Mesendoderm (in vitro differentiated cells): Measurements from ENCODE around the gene C1QTNF1.
"Not testable (repeated sequence)": the region's sequence is repeated elsewhere in the genome, so short reads cannot be mapped to it uniquely, and the experiment has no call there.

Experiments
- DNase-seq: peaks from one replicate; pipeline ENCODE4 v3.0.0; 2013
- H2AK5ac ChIP-seq: 2 replicates; pipeline ENCODE4 v1.6.1; 2013; ENCODE audit warnings: low read length, inconsistent platforms
- H2BK120ac ChIP-seq: 2 replicates; pipeline ENCODE4 v1.6.1; 2013; ENCODE audit warnings: low read depth, mild to moderate bottlenecking, low read length, moderate library complexity, mixed read lengths
- H2BK15ac ChIP-seq: replicated peaks from 2 replicates; pipeline ENCODE4 v1.6.1; 2013; ENCODE audit warnings: low read depth, mild to moderate bottlenecking, moderate library complexity
- H2BK5ac ChIP-seq: 2 replicates; pipeline ENCODE4 v1.6.1; 2013; ENCODE audit warnings: low read length, inconsistent platforms
- H3K18ac ChIP-seq: 2 replicates; pipeline ENCODE4 v1.6.1; 2013; ENCODE audit warnings: mild to moderate bottlenecking, low read length, mixed read lengths
- H3K23ac ChIP-seq: one replicate; pipeline ENCODE4 v1.6.1; 2013; ENCODE audit warnings: low read length
- H3K27ac ChIP-seq: 2 replicates; pipeline ENCODE4 v1.5.1; 2013; ENCODE audit warnings: low read depth, mild to moderate bottlenecking, inconsistent platforms, low read length, moderate library complexity
- H3K27me3 ChIP-seq: 2 replicates; pipeline ENCODE4 v1.6.1; 2013; ENCODE audit warnings: low read length, control low read depth, mild to moderate bottlenecking, inconsistent platforms; ENCODE audit not compliant: insufficient read depth, poor library complexity
- H3K36me3 ChIP-seq: 2 replicates; pipeline ENCODE4 v1.6.1; 2013; ENCODE audit warnings: low read length, inconsistent platforms; ENCODE audit not compliant: control insufficient read depth, insufficient read depth
- H3K4ac ChIP-seq: one replicate; pipeline ENCODE4 v1.6.1; 2013; ENCODE audit warnings: low read depth, mild to moderate bottlenecking, low read length, moderate library complexity
- H3K4me1 ChIP-seq: 2 replicates; pipeline ENCODE4 v1.6.1; 2013; ENCODE audit warnings: low read depth, low read length, inconsistent platforms; ENCODE audit not compliant: control insufficient read depth
- H3K4me2 ChIP-seq: 2 replicates; pipeline ENCODE4 v1.6.1; 2013; ENCODE audit warnings: low read length
- H3K4me3 ChIP-seq: 2 replicates; pipeline ENCODE4 v1.5.1; 2013; ENCODE audit warnings: mild to moderate bottlenecking, low read length
- H3K56ac ChIP-seq: one replicate; pipeline ENCODE4 v1.6.1; 2013; ENCODE audit warnings: low read length
- H3K79me1 ChIP-seq: 2 replicates; pipeline ENCODE4 v1.6.1; 2013; ENCODE audit warnings: low read length, inconsistent platforms
- H3K79me2 ChIP-seq: 2 replicates; pipeline ENCODE4 v1.6.1; 2013; ENCODE audit warnings: mild to moderate bottlenecking, low read length; ENCODE audit not compliant: control insufficient read depth, insufficient read depth
- H3K9ac ChIP-seq: 2 replicates; pipeline ENCODE4 v1.6.1; 2013; ENCODE audit warnings: low read length, inconsistent platforms
- H4K5ac ChIP-seq: one replicate; pipeline ENCODE4 v1.6.1; 2013; ENCODE audit warnings: low read length
- H4K8ac ChIP-seq: one replicate; pipeline ENCODE4 v1.6.1; 2013; ENCODE audit warnings: low read depth, mild to moderate bottlenecking, control low read depth, low read length, moderate library complexity
- WGBS: extraction: QIAGEN DNeasy Blood & Tissue Kit; methylation state at CpG from one replicate; pipeline ENCODE4 v1.1.7; 2013; ENCODE audit warnings: low lambda C conversion rate, missing lambda C conversion rate; ENCODE audit not compliant: insufficient coverage; ENCODE audit errors: extremely low coverage; 5-methylcytosine and 5-hydroxymethylcytosine counted together

The C1QTNF1 gene

GRCh38 chr17:79074121-79074648 lies 50.2 kb downstream of the C1QTNF1 start:
- H3K79me2 ChIP-seq, H2BK5ac ChIP-seq, H3K4me3 ChIP-seq, H3K36me3 ChIP-seq, H3K27ac ChIP-seq, H3K27me3 ChIP-seq, H4K8ac ChIP-seq, H2BK120ac ChIP-seq, H3K18ac ChIP-seq, H3K9ac ChIP-seq, H3K23ac ChIP-seq, H3K79me1 ChIP-seq, H3K4me1 ChIP-seq, H2BK15ac ChIP-seq, H2AK5ac ChIP-seq, H4K5ac ChIP-seq, DNase-seq, H3K4me2 ChIP-seq: not testable (repeated sequence)
- H3K4ac ChIP-seq = peak overlapping the region; percentile 44
- peak overlapping the region; percentile 22 for H3K56ac ChIP-seq
- WGBS = no CpG with 5 or more reads among the region's 22 CpGs

DNA sequence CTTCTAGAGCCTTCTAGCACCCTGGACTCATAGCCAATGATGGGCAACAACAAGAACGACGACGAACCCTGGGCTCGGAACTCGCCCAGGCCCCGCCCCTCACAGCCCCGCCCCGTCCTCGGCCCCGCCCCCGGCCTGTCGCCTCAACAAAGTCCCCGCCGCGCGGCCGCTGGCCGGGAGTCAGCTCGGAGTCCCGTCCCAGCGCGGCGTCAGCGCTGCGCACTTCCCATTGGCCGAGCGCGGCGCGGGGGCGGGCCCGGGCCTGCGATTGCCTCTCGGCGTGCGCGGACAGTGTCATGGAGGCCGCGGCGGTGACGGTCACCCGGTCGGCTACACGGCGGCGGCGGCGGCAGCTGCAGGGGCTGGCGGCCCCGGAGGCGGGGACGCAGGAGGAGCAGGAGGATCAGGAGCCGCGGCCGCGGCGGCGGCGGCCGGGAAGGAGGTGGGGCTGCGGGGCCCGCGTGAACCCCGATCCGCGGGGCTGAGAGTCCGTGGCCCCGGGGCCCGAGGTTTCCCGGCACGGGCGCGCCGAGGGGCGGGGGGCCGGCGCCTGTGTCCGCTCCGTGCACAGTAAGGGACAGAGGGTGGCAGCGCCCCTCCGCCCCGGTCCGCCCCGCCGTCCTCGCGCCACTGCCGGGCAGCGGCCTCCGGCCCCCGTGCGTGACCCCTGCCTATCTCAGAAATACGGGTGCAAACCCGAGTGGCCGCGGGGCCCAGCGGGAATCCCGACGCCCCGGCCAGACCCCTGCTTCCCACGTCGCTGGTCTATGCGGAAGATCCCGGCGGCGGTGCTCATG lies 50.9 kb downstream of the C1QTNF1 start, which contains the start of gene ENGASE:
TSS of gene ENGASE (plus strand) at position 176 of the 797 bp plus-strand sequence. CDS start at position 297, 121 bp downstream.
- Histone ChIP-seq H3K27ac (no peak within 1 kb of the TSS), H3K4ac (peak within 1 kb of the TSS; percentile 62), H3K27me3 (no peaks in the 10 kb centered on the region), H3K4me2 (peak within 1 kb of the TSS; percentile 59), H3K23ac (no peak within 1 kb of the TSS), H2BK120ac (no peak within 1 kb of the TSS), H3K4me1 (peaks cover 4% of the 10 kb centered on the region), H2BK15ac (no peak within 1 kb of the TSS), H3K18ac (peak within 1 kb of the TSS; percentile 81), H3K56ac (peak within 1 kb of the TSS; percentile 73), H3K4me3 (peak within 1 kb of the TSS; percentile 44), H3K79me1 (no peaks in the 10 kb centered on the region), H2BK5ac (no peak within 1 kb of the TSS), H4K8ac (no peak within 1 kb of the TSS), H3K79me2 (no peaks in the 10 kb centered on the region), H3K36me3 (no peaks in the 10 kb centered on the region), H2AK5ac (no peak within 1 kb of the TSS), H3K9ac (peak within 1 kb of the TSS; percentile 74), H4K5ac (no peak within 1 kb of the TSS)
- no CpG with 5 or more reads among the region's 106 CpGs for WGBS
- DNase-seq = peak; percentile 95

- H4K5ac ChIP-seq = no peak overlapping the region
- no peak for DNase-seq
- H3K4me1 ChIP-seq = peaks cover 4% of the 10 kb centered on the region
- no peak overlapping the region for H4K8ac ChIP-seq
- no peak overlapping the region for H3K23ac ChIP-seq
- no peak overlapping the region for H3K27ac ChIP-seq
- H3K9ac ChIP-seq = peak overlapping the region; percentile 74
- no peak overlapping the region for H2BK15ac ChIP-seq
- H2BK5ac ChIP-seq = no peak overlapping the region
- WGBS = no CpG with 5 or more reads among the region's 6 CpGs
- H2AK5ac ChIP-seq = no peak overlapping the region
- H2BK120ac ChIP-seq = no peak overlapping the region
- no peaks in the 10 kb centered on the region for H3K36me3 ChIP-seq
- H3K18ac ChIP-seq = no peak overlapping the region
- no peaks in the 10 kb centered on the region for H3K79me2 ChIP-seq
- peak overlapping the region; percentile 59 for H3K4me2 ChIP-seq
- H3K79me1 ChIP-seq = no peaks in the 10 kb centered on the region
- H3K4ac ChIP-seq = no peak overlapping the region
- H3K27me3 ChIP-seq = no peaks in the 10 kb centered on the region
- peak overlapping the region; percentile 73 for H3K56ac ChIP-seq
- H3K4me3 ChIP-seq = peak overlapping the region; percentile 44
Measured at GRCh38 chr17:79075446-79075750, 51.4 kb downstream of the C1QTNF1 start.

GRCh38 chr17:79075861-79076406 lies 52.0 kb downstream of the C1QTNF1 start:
- Histone ChIP-seq H4K5ac (no peak overlapping the region), H3K79me1 (no peaks in the 10 kb centered on the region), H3K27ac (no peak overlapping the region), H2BK15ac (no peak overlapping the region), H3K27me3 (no peaks in the 10 kb centered on the region), H3K4me2 (no peak overlapping the region), H3K18ac (no peak overlapping the region), H3K36me3 (no peaks in the 10 kb centered on the region), H2AK5ac (no peak overlapping the region), H3K79me2 (no peaks in the 10 kb centered on the region), H3K4ac (no peak overlapping the region), H3K4me1 (peaks cover 4% of the 10 kb centered on the region), H3K4me3 (no peak overlapping the region), H3K23ac (no peak overlapping the region), H2BK120ac (no peak overlapping the region), H4K8ac (no peak overlapping the region), H3K9ac (no peak overlapping the region), H2BK5ac (no peak overlapping the region), H3K56ac (peak overlapping the region; percentile 73)
- WGBS = no CpG with 5 or more reads among the region's 9 CpGs
- DNase-seq = no peak

- H4K8ac ChIP-seq = no peak overlapping the region
Measured at GRCh38 chr17:79077587-79077986, 53.6 kb downstream of the C1QTNF1 start.

More at GRCh38 chr17:79077587-79077986, 53.6 kb downstream of the C1QTNF1 start:
- H2AK5ac ChIP-seq = no peak overlapping the region
- H2BK5ac ChIP-seq = no peak overlapping the region
- H2BK15ac ChIP-seq = no peak overlapping the region
- H3K79me2 ChIP-seq = no peaks in the 10 kb centered on the region
- H3K23ac ChIP-seq = no peak overlapping the region
- peaks cover 4% of the 10 kb centered on the region for H3K4me1 ChIP-seq
- no peak overlapping the region for H4K5ac ChIP-seq
- no peak overlapping the region for H3K18ac ChIP-seq
- H3K27ac ChIP-seq = no peak overlapping the region
- no peaks in the 10 kb centered on the region for H3K27me3 ChIP-seq
- DNase-seq = no peak
- H3K36me3 ChIP-seq = no peaks in the 10 kb centered on the region
- no CpG with 5 or more reads among the region's 12 CpGs for WGBS
- H3K4me3 ChIP-seq = no peak overlapping the region
- no peak overlapping the region for H3K9ac ChIP-seq
- no peaks in the 10 kb centered on the region for H3K79me1 ChIP-seq
- H3K4me2 ChIP-seq = no peak overlapping the region
- H3K4ac ChIP-seq = no peak overlapping the region
- no peak overlapping the region for H2BK120ac ChIP-seq
- no peak overlapping the region for H3K56ac ChIP-seq
